WTC11 (cell line): Measurements from ENCODE around the gene NFATC1. TPM values are rescaled to one million over a fixed set of nuclear protein-coding genes. Genes with fewer than 3 reads are reported as not detected.

ENCODE experiments used
- ATAC-seq: fragments of 200-7000 bp; cut with Tn5 transposase; 2 replicates; pipeline ENCODE4 v1.10.0; 2021; ENCODE audit warnings: mild to moderate bottlenecking, moderate library complexity
- CTCF ChIA-PET: fragments of 300-600 bp; sonication (Branson Sonifier 250); formaldehyde crosslinking; loops from one replicate; lab custom pipeline; 2021; ENCODE audit warnings: antibody characterized with exemption; lab: Charles Lee
- POLR2A ChIA-PET: fragments of 350-600 bp; sonication (Branson Sonifier 250); formaldehyde crosslinking; loops from one replicate; lab custom pipeline; 2021; ENCODE audit warnings: antibody characterized with exemption; lab: Charles Lee
- DNase-seq: peaks from one replicate; pipeline ENCODE4 v3.0.0; 2021; ENCODE audit warnings: low spot score
- H3K27ac Mint-ChIP-seq: 2 replicates; pipeline ENCODE4 v1.8.0; 2021; ENCODE audit warnings: mixed read lengths
- H3K27me3 Mint-ChIP-seq: 2 replicates; pipeline ENCODE4 v1.8.0; 2021; ENCODE audit warnings: low read depth, mild to moderate bottlenecking, moderate library complexity, mixed read lengths
- H3K36me3 Mint-ChIP-seq: 2 replicates; pipeline ENCODE4 v1.8.0; 2021; ENCODE audit warnings: mixed read lengths
- H3K4me1 Mint-ChIP-seq: 2 replicates; pipeline ENCODE4 v1.8.0; 2022; ENCODE audit warnings: mixed read lengths
- H3K4me3 Mint-ChIP-seq: 2 replicates; pipeline ENCODE4 v1.8.0; 2021; ENCODE audit warnings: mild to moderate bottlenecking, moderate library complexity, mixed read lengths
- H3K9me3 Mint-ChIP-seq: 2 replicates; pipeline ENCODE4 v1.8.0; 2021; ENCODE audit warnings: mixed read lengths
- CBFB ChIP-seq: sonication (generic); formaldehyde crosslinking; IDR thresholded peaks from 2 replicates; pipeline ENCODE4 v1.8.1; 2022; ENCODE audit warnings: mild to moderate bottlenecking, low read depth, missing genetic modification reagents
- FOXP1 ChIP-seq: sonication (generic); formaldehyde crosslinking; IDR thresholded peaks from 2 replicates; pipeline ENCODE4 v1.8.0; 2022; ENCODE audit warnings: missing genetic modification reagents, mild to moderate bottlenecking, moderate library complexity, borderline replicate concordance
- HMGA2 ChIP-seq: fragments of 250-450 bp; sonication (Bioruptor Pico); IDR thresholded peaks from 2 replicates; pipeline ENCODE4 v1.4.0; 2021; ENCODE audit warnings: mild to moderate bottlenecking, moderate library complexity
- JAZF1 ChIP-seq: fragments of 250-450 bp; sonication (Bioruptor Pico); IDR thresholded peaks from 2 replicates; pipeline ENCODE4 v1.9.0; 2021; ENCODE audit warnings: moderate library complexity, mild to moderate bottlenecking, inconsistent platforms
- MXD4 ChIP-seq: fragments of 250-450 bp; sonication (Bioruptor Pico); IDR thresholded peaks from 2 replicates; pipeline ENCODE4 v1.8.0; 2021; ENCODE audit warnings: mild to moderate bottlenecking, moderate library complexity, borderline replicate concordance
- NFATC4 ChIP-seq: fragments of 250-450 bp; sonication (Bioruptor Pico); IDR thresholded peaks from 2 replicates; pipeline ENCODE4 v1.9.0; 2021; ENCODE audit warnings: mild to moderate bottlenecking
- NR1H2 ChIP-seq: sonication (generic); formaldehyde crosslinking; IDR thresholded peaks from 2 replicates; pipeline ENCODE4 v1.9.0; 2021; ENCODE audit warnings: mild to moderate bottlenecking, moderate library complexity, missing genetic modification reagents
- RELA ChIP-seq: sonication (generic); formaldehyde crosslinking; IDR thresholded peaks from 2 replicates; pipeline ENCODE4 v1.8.1; 2022; ENCODE audit warnings: missing genetic modification reagents, mild to moderate bottlenecking, borderline replicate concordance
- SMAD4 ChIP-seq: sonication (generic); formaldehyde crosslinking; IDR thresholded peaks from 2 replicates; pipeline ENCODE4 v1.8.0; 2022; ENCODE audit warnings: mild to moderate bottlenecking, missing genetic modification reagents
- TCF7 ChIP-seq: sonication (generic); formaldehyde crosslinking; IDR thresholded peaks from 2 replicates; pipeline ENCODE4 v1.8.0; 2022; ENCODE audit warnings: mild to moderate bottlenecking, low read depth, missing genetic modification reagents, moderate library complexity
- ZNF138 ChIP-seq: sonication (generic); formaldehyde crosslinking; conservative IDR thresholded peaks from 2 replicates; pipeline ENCODE4 v1.8.1; 2022; ENCODE audit warnings: mild to moderate bottlenecking, moderate library complexity, missing genetic modification reagents
- ZNF416 ChIP-seq: fragments of 250-450 bp; sonication (Bioruptor Pico); IDR thresholded peaks from 2 replicates; pipeline ENCODE4 v1.9.0; 2021; ENCODE audit warnings: mild to moderate bottlenecking, inconsistent platforms
- ZNF423 ChIP-seq: fragments of 250-450 bp; sonication (Bioruptor Pico); IDR thresholded peaks from 2 replicates; pipeline ENCODE4 v2.1.2; 2022; ENCODE audit warnings: mild to moderate bottlenecking, moderate library complexity
- total RNA-seq: library from RNA; stranded (reverse); gene quantifications from 3 replicates; pipeline ENCODE4 v1.2.3, GENCODE V29; 2021
- TF ChIP-seq, protein P1 (sequence below): fragments of 250-450 bp; sonication (Bioruptor Pico); conservative IDR thresholded peaks from 2 replicates; pipeline ENCODE4 v1.9.0; 2021; ENCODE audit warnings: mild to moderate bottlenecking
- TF ChIP-seq, protein P2 (sequence below): sonication (generic); formaldehyde crosslinking; IDR thresholded peaks from 2 replicates; pipeline ENCODE4 v1.8.0; 2023; ENCODE audit warnings: missing genetic modification reagents, mild to moderate bottlenecking, borderline replicate concordance
- TF ChIP-seq, protein P3 (sequence below): sonication (generic); formaldehyde crosslinking; IDR thresholded peaks from 2 replicates; pipeline ENCODE4 v1.8.0; 2022; ENCODE audit warnings: mild to moderate bottlenecking, missing genetic modification reagents
- TF ChIP-seq, protein P4 (sequence below): sonication (generic); formaldehyde crosslinking; IDR thresholded peaks from 2 replicates; pipeline ENCODE4 v1.8.1; 2022; ENCODE audit warnings: mild to moderate bottlenecking, moderate library complexity, missing genetic modification reagents
- TF ChIP-seq, protein P5 (sequence below): sonication (generic); formaldehyde crosslinking; conservative IDR thresholded peaks from 2 replicates; pipeline ENCODE4 v1.8.1; 2022; ENCODE audit warnings: mild to moderate bottlenecking, missing genetic modification reagents
- TF ChIP-seq, protein P6 (sequence below): fragments of 250-450 bp; sonication (Bioruptor Pico); IDR thresholded peaks from 2 replicates; pipeline ENCODE4 v1.9.0; 2021; ENCODE audit warnings: moderate library complexity, mild to moderate bottlenecking, inconsistent platforms, borderline replicate concordance
- TF ChIP-seq, protein P7 (sequence below): sonication (generic); formaldehyde crosslinking; IDR thresholded peaks from 2 replicates; pipeline ENCODE4 v1.8.0; 2022; ENCODE audit warnings: mild to moderate bottlenecking, missing genetic modification reagents

Gene NFATC1
- total RNA-seq, 1 experiment from 2014 or later, result 20.2 TPM

DNA sequence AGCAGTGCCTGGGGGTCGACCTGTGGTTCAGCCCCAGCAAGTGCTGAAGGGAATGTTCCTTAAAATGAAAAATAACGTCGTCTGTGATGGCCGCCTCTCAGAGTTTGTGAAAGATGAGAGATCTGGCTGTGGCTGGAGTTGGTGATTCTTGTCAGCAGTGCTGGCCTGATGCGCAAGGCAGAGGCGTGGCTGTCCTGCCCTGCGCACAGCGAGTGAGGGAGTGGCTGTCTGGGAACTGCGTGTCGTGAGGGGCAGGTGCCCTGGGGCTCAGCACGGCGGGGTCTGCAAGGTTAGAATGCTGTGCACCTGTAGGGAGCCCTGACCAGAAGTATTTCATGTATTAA is 8.8 kb downstream of the NFATC1 start:
- no peak overlapping the region for H3K4me3 Mint-ChIP-seq
- no peak for TF ChIP-seq TCF7
- TF ChIP-seq, protein P1, sequence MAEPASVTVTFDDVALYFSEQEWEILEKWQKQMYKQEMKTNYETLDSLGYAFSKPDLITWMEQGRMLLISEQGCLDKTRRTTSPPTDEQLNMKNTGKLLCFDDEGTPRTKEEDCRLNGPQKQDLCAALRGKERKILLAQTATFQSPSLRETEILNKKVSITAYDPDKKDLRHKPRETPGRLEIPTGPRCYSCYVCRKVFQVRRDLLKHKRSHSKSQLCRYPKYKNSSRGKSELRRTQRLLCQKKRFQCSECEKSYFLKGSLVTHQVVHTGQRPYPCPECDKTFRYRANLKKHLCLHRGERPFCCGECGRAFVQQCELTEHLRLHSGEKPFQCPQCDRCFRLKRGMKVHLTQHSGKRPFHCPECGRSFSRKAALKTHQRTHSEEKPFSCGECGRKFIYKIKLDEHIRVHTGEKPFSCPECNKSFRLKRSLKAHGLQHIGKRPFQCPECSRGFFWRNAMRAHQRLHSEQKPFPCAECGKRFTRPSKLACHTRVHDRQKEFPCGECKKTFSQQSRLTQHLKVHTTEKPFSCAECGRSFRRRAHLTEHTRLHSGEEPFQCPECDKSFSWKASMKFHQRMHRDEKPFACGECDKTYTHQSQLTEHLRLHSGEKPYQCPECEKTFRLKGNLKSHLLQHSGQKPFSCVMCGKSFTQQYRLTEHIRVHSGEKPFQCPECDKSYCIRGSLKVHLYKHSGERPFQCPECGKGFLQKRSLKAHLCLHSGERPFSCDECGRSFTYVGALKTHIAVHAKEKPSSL (CRISPR knock-in tag), result no peak
- TF ChIP-seq SMAD4 (CRISPR knock-in tag), result no peak
- TF ChIP-seq, protein P2, sequence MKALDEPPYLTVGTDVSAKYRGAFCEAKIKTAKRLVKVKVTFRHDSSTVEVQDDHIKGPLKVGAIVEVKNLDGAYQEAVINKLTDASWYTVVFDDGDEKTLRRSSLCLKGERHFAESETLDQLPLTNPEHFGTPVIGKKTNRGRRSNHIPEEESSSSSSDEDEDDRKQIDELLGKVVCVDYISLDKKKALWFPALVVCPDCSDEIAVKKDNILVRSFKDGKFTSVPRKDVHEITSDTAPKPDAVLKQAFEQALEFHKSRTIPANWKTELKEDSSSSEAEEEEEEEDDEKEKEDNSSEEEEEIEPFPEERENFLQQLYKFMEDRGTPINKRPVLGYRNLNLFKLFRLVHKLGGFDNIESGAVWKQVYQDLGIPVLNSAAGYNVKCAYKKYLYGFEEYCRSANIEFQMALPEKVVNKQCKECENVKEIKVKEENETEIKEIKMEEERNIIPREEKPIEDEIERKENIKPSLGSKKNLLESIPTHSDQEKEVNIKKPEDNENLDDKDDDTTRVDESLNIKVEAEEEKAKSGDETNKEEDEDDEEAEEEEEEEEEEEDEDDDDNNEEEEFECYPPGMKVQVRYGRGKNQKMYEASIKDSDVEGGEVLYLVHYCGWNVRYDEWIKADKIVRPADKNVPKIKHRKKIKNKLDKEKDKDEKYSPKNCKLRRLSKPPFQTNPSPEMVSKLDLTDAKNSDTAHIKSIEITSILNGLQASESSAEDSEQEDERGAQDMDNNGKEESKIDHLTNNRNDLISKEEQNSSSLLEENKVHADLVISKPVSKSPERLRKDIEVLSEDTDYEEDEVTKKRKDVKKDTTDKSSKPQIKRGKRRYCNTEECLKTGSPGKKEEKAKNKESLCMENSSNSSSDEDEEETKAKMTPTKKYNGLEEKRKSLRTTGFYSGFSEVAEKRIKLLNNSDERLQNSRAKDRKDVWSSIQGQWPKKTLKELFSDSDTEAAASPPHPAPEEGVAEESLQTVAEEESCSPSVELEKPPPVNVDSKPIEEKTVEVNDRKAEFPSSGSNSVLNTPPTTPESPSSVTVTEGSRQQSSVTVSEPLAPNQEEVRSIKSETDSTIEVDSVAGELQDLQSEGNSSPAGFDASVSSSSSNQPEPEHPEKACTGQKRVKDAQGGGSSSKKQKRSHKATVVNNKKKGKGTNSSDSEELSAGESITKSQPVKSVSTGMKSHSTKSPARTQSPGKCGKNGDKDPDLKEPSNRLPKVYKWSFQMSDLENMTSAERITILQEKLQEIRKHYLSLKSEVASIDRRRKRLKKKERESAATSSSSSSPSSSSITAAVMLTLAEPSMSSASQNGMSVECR (CRISPR knock-in tag), result no peak
- TF ChIP-seq, protein P3, sequence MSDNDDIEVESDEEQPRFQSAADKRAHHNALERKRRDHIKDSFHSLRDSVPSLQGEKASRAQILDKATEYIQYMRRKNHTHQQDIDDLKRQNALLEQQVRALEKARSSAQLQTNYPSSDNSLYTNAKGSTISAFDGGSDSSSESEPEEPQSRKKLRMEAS (CRISPR knock-in tag), result no peak
- TF ChIP-seq NR1H2 (CRISPR knock-in tag), result no peak
- TF ChIP-seq ZNF423 (CRISPR knock-in tag), result no peak
- no peak for TF ChIP-seq ZNF138 (CRISPR knock-in tag)
- no peak for TF ChIP-seq NFATC4
- no peak for TF ChIP-seq FOXP1 (CRISPR knock-in tag)
- no peak for TF ChIP-seq CBFB (CRISPR knock-in tag)
- TF ChIP-seq, protein P4, sequence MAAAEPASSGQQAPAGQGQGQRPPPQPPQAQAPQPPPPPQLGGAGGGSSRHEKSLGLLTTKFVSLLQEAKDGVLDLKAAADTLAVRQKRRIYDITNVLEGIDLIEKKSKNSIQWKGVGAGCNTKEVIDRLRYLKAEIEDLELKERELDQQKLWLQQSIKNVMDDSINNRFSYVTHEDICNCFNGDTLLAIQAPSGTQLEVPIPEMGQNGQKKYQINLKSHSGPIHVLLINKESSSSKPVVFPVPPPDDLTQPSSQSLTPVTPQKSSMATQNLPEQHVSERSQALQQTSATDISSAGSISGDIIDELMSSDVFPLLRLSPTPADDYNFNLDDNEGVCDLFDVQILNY, result no peak
- no peak for TF ChIP-seq RELA
- TF ChIP-seq, protein P5, sequence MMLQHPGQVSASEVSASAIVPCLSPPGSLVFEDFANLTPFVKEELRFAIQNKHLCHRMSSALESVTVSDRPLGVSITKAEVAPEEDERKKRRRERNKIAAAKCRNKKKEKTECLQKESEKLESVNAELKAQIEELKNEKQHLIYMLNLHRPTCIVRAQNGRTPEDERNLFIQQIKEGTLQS (CRISPR knock-in tag), result no peak
- no peak for TF ChIP-seq MXD4 (CRISPR knock-in tag)
- TF ChIP-seq HMGA2 (CRISPR knock-in tag), result no peak
- TF ChIP-seq, protein P6, sequence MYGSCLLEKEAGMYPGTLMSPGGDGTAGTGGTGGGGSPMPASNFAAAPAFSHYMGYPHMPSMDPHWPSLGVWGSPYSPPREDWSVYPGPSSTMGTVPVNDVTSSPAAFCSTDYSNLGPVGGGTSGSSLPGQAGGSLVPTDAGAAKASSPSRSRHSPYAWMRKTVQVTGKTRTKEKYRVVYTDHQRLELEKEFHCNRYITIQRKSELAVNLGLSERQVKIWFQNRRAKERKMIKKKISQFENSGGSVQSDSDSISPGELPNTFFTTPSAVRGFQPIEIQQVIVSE (CRISPR knock-in tag), result no peak
- TF ChIP-seq ZNF416 (CRISPR knock-in tag), result no peak
- no peak for TF ChIP-seq JAZF1 (CRISPR knock-in tag)
- TF ChIP-seq, protein P7, sequence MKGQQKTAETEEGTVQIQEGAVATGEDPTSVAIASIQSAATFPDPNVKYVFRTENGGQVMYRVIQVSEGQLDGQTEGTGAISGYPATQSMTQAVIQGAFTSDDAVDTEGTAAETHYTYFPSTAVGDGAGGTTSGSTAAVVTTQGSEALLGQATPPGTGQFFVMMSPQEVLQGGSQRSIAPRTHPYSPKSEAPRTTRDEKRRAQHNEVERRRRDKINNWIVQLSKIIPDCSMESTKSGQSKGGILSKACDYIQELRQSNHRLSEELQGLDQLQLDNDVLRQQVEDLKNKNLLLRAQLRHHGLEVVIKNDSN (CRISPR knock-in tag), result no peak
- peaks cover 1% of the 10 kb centered on the region; the same call in 1 of the 2 replicates for H3K27me3 Mint-ChIP-seq
- H3K9me3 Mint-ChIP-seq, result no peaks in the 10 kb centered on the region
- H3K4me1 Mint-ChIP-seq, result peaks cover 43% of the 10 kb centered on the region
- ATAC-seq (no peak), DNase-seq (no peak)
- ChIA-PET POLR2A (no interaction called here), CTCF (no interaction called here)
- no peaks in the 10 kb centered on the region; the same call in 1 of the 2 replicates for H3K36me3 Mint-ChIP-seq
- H3K27ac Mint-ChIP-seq, result peak overlapping the region; percentile 68
